ENCODE results near the gene PPIE.
"Not testable (repeated sequence)": the region's sequence is repeated elsewhere in the genome, so short reads cannot be mapped to it uniquely, and the experiment has no call there.

GRCh38 chr1:39786303-39787107, 47.8 kb downstream of the PPIE start:
- TF ChIP-seq, protein P1, sequence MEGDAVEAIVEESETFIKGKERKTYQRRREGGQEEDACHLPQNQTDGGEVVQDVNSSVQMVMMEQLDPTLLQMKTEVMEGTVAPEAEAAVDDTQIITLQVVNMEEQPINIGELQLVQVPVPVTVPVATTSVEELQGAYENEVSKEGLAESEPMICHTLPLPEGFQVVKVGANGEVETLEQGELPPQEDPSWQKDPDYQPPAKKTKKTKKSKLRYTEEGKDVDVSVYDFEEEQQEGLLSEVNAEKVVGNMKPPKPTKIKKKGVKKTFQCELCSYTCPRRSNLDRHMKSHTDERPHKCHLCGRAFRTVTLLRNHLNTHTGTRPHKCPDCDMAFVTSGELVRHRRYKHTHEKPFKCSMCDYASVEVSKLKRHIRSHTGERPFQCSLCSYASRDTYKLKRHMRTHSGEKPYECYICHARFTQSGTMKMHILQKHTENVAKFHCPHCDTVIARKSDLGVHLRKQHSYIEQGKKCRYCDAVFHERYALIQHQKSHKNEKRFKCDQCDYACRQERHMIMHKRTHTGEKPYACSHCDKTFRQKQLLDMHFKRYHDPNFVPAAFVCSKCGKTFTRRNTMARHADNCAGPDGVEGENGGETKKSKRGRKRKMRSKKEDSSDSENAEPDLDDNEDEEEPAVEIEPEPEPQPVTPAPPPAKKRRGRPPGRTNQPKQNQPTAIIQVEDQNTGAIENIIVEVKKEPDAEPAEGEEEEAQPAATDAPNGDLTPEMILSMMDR (IDR thresholded peaks at IDR 0.05), result not testable (repeated sequence)
- not testable (repeated sequence) for TF ChIP-seq POLR2A (IDR thresholded peaks at IDR 0.05)
